Vagina (tissue), 2 donors: ENCODE results near the gene AXL. TPM values are rescaled to one million over a fixed set of nuclear protein-coding genes. Genes with fewer than 3 reads are reported as not detected.

ENCODE experiments used
- DNase-seq, 2 donors: peaks; one replicate each; pipeline ENCODE4 v3.0.0-alpha.2; 2017; ENCODE audit errors: extremely low spot score in 2 of 2
- H3K27ac ChIP-seq: fragments of 200-600 bp; sonication (generic); one replicate; pipeline ENCODE4 v1.5.1; 2019
- H3K27me3 ChIP-seq: fragments of 200-600 bp; sonication (generic); one replicate; pipeline ENCODE4 v1.5.1; 2019
- H3K36me3 ChIP-seq, 2 donors: fragments of 200-600 bp; sonication (generic); one replicate each; pipeline ENCODE4 v1.5.1; 2017 to 2019
- H3K4me1 ChIP-seq: fragments of 200-600 bp; sonication (generic); one replicate; pipeline ENCODE4 v1.5.1; 2019
- H3K4me3 ChIP-seq, 2 donors: fragments of 200-600 bp; sonication (generic); 1 replicate in 1 of 2; 2 replicates in 1 of 2; pipeline ENCODE4 v1.5.1; 2016 to 2019
- H3K9me3 ChIP-seq: fragments of 200-600 bp; sonication (generic); one replicate; pipeline ENCODE4 v1.5.1; 2019
- CTCF ChIP-seq, 3 experiments: fragments of 450-650 bp in 2 of 3; fragments of 200-600 bp in 1 of 3; sonication (generic) in 1 of 3; IDR thresholded peaks; one replicate each; pipeline ENCODE4 v1.5.1; 2017 to 2019; ENCODE audit warnings: antibody characterized with exemption in 3 of 3, mild to moderate bottlenecking in 2 of 3, moderate library complexity in 2 of 3
- POLR2A ChIP-seq, 2 donors: fragments of 450-650 bp; IDR thresholded peaks; one replicate each; pipeline ENCODE4 v1.6.1; 2017; ENCODE audit warnings: antibody characterized with exemption in 2 of 2, mild to moderate bottlenecking in 2 of 2, moderate library complexity in 2 of 2
- POLR2AphosphoS5 ChIP-seq, 2 donors: sonication (generic); formaldehyde crosslinking; IDR thresholded peaks; one replicate each; pipeline ENCODE4 v1.9.0; 2017; ENCODE audit warnings: antibody characterized with exemption in 2 of 2, mild to moderate bottlenecking in 2 of 2, low read depth in 1 of 2; ENCODE audit not compliant: insufficient read depth in 1 of 2
- intact Hi-C: fragments of 100-400 bp; cut with DNase I; formaldehyde crosslinking; loops from one replicate; pipeline ENCODE4 v1.15.1; 2023
- total RNA-seq: library from RNA; depleted of rRNA; stranded (reverse); fragments of >200 nt; gene quantifications from one replicate; pipeline ENCODE4 v1.2.3, GENCODE V29; 2016

Gene AXL
- total RNA-seq, 1 donor from 2014 or later: 53.5 TPM

DNA sequence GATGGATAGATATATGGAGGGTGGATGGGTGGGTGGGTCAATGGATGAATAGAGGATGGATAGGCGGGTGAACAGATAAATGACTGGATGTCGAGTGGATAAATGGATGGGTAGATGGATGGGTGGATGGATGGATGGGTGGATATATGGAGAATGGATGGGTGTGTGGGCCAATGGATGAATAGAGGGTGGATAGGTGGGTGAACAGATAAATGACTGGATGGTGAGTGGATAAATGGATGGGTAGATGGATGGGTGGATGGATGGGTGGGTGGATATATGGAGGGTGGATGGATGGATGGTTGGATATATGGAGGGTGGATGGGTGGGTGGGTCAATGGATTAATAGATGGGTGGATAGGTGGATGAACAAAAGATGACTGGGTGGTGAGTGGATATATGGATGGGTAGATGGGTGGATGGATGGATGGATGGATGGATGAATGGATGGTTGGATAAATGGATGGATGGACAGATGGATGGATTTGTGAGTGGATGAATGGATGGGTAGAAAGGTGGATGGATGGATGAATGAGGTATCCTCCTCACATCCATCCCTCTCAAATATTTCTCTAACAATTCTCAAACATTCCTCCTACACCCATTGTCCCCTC lies 21.0 kb downstream of the AXL start:
- H3K4me1 ChIP-seq: no peaks in the 10 kb centered on the region
- H3K27ac ChIP-seq: no peak overlapping the region
- intact Hi-C loops: no loop called here
- no peak for TF ChIP-seq POLR2AphosphoS5 (IDR thresholded peaks at IDR 0.05; ENCODE audit: insufficient read depth in 1 of 2, low read depth in 1 of 2)
- no peak for DNase-seq
- peaks cover 0 to 66% of the 10 kb centered on the region in 2 donors for H3K36me3 ChIP-seq
- no peaks in the 10 kb centered on the region for H3K27me3 ChIP-seq
- H3K4me3 ChIP-seq: no peak overlapping the region
- H3K9me3 ChIP-seq: no peaks in the 10 kb centered on the region

DNA sequence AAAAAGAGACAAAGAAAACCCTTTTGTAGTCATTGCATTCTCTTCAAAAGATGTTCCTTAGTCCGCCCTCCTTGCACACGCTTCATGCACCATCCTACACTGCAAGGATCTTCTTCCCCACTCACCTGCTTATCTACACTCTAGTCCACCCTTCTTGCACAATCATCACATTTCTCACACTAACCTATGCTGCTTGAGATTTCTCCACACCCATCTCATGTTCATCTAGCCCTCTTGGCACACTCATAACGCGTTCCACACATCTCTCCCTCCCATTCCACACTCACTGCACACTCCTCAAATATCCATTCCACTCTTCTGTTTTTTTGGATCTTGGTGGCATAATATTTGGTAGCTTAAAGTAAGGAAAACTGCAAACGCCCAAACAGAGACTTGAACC lies 22.8 kb downstream of the AXL start:
- H3K4me3 ChIP-seq: no peak overlapping the region
- no peaks in the 10 kb centered on the region for H3K27me3 ChIP-seq
- peaks cover 0 to 75% of the 10 kb centered on the region in 2 donors for H3K36me3 ChIP-seq
- no peaks in the 10 kb centered on the region for H3K9me3 ChIP-seq
- TF ChIP-seq CTCF (IDR thresholded peaks at IDR 0.05): no peak
- H3K27ac ChIP-seq: no peak overlapping the region
- DNase-seq: no peak
- H3K4me1 ChIP-seq: no peaks in the 10 kb centered on the region
- intact Hi-C loops: no loop called here

DNA sequence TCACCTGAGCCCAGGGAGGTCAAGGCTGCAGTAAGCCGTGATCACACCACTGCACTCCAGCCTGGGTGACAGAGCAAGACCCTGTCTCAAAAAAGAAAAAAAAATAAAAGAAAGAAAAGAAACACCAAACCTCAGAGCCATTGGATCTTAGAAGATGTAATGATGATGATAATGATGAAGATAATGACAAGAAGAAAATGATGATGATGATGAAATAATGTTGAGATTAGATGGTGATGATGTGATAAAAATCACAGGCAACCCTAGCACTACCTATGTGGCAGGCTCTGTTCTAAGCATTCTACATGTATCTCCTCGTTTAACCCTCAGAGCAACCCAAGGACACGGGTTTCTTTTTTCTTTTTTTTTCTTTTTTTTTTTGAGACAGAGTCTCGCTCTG lies 25.1 kb downstream of the AXL start:
- intact Hi-C loops: no loop called here
- no peaks in the 10 kb centered on the region for H3K9me3 ChIP-seq
- TF ChIP-seq POLR2A (IDR thresholded peaks at IDR 0.05): no peak
- no peak for TF ChIP-seq POLR2AphosphoS5 (IDR thresholded peaks at IDR 0.05; ENCODE audit: insufficient read depth in 1 of 2, low read depth in 1 of 2)
- no peaks in the 10 kb centered on the region for H3K4me1 ChIP-seq
- H3K4me3 ChIP-seq: no peak overlapping the region
- no peaks in the 10 kb centered on the region for H3K27me3 ChIP-seq
- H3K36me3 ChIP-seq: peaks cover 0 to 67% of the 10 kb centered on the region in 2 donors
- H3K27ac ChIP-seq: no peak overlapping the region
- DNase-seq: no peak

- H3K9me3 ChIP-seq: no peaks in the 10 kb centered on the region
- H3K4me1 ChIP-seq: no peaks in the 10 kb centered on the region
- no peaks in the 10 kb centered on the region for H3K27me3 ChIP-seq
- no peak overlapping the region for H3K4me3 ChIP-seq
- intact Hi-C loops: no loop called here
- no peak for DNase-seq
- H3K27ac ChIP-seq: no peak overlapping the region
- TF ChIP-seq POLR2A (IDR thresholded peaks at IDR 0.05): no peak
- no peak for TF ChIP-seq POLR2AphosphoS5 (IDR thresholded peaks at IDR 0.05; ENCODE audit: insufficient read depth in 1 of 2, low read depth in 1 of 2)
- TF ChIP-seq CTCF (IDR thresholded peaks at IDR 0.05): no peak
- H3K36me3 ChIP-seq: peaks cover 0 to 61% of the 10 kb centered on the region in 2 donors
Observed at GRCh38 chr19:41245843-41246242, 26.8 kb downstream of the AXL start.

- Histone ChIP-seq H3K27me3 (no peaks in the 10 kb centered on the region), H3K36me3 (peaks cover 0 to 63% of the 10 kb centered on the region in 2 donors), H3K4me1 (no peaks in the 10 kb centered on the region), H3K27ac (no peak overlapping the region), H3K9me3 (no peaks in the 10 kb centered on the region), H3K4me3 (no peak overlapping the region)
- no peak for TF ChIP-seq POLR2AphosphoS5 (IDR thresholded peaks at IDR 0.05; ENCODE audit: insufficient read depth in 1 of 2, low read depth in 1 of 2)
- TF ChIP-seq CTCF (IDR thresholded peaks at IDR 0.05): no peak
- no peak for TF ChIP-seq POLR2A (IDR thresholded peaks at IDR 0.05)
- no peak for DNase-seq
- intact Hi-C loops: no loop called here
Observed at GRCh38 chr19:41248895-41249294, 29.9 kb downstream of the AXL start.

DNA sequence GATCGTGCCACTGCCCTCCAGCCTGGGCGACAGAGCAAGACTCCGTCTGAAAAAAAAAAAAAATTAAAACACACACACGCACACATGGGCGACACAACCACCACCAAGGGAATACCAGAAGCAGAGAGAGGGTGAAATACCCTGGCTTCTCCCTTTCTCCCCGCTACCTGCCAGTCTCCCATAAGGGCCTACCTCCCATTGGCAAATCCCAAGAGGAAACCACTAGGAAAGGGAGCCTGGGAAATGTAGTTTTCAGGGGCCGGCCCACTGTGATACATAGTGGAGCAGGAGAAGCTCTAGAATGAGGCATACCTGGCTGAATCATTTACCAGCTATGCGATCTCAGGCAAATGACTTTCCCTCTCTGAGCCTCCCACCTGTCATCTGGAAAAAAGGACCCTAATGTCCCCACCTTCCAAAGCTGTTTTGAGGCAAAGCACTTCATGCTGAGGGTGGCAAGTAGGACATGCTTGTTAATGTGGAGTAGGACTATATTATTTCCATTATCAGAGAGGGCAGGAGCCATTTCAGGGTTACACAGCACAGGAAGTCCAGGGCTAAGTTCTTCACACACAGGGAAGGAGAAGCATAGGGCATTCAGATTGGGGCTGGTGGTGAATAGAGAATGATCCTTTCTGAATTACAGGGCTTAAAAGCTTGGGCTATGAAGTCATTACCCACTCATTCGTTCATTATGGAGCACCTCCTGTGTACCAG lies 30.8 kb downstream of the AXL start:
- TF ChIP-seq POLR2AphosphoS5 (IDR thresholded peaks at IDR 0.05; ENCODE audit: insufficient read depth in 1 of 2, low read depth in 1 of 2) (no peak), POLR2A (IDR thresholded peaks at IDR 0.05) (no peak), CTCF (IDR thresholded peaks at IDR 0.05) (no peak)
- peaks cover 0 to 69% of the 10 kb centered on the region in 2 donors for H3K36me3 ChIP-seq
- no peak overlapping the region for H3K27ac ChIP-seq
- H3K4me3 ChIP-seq: no peak overlapping the region
- DNase-seq: no peak
- no peaks in the 10 kb centered on the region for H3K9me3 ChIP-seq
- no peaks in the 10 kb centered on the region for H3K4me1 ChIP-seq
- intact Hi-C loops: loop anchor here (5.0 kb wide), 1 partner anchor 43 kb away; no protein-coding TSS in a partner anchor
- H3K27me3 ChIP-seq: no peaks in the 10 kb centered on the region
